Kidney epithelial cell (primary cell): ENCODE measurements around the gene LDLRAD4. TPM values are rescaled to one million over a fixed set of nuclear protein-coding genes. Genes with fewer than 3 reads are reported as not detected.

Source experiments
- DNase-seq: peaks from one replicate; pipeline ENCODE4 v3.0.0-alpha.2; 2010; ENCODE audit warnings: low read depth
- H3K27me3 ChIP-seq: 2 replicates; pipeline ENCODE4 v1.6.0; 2011; ENCODE audit warnings: low read length; ENCODE audit not compliant: control insufficient read depth, insufficient read depth
- H3K36me3 ChIP-seq: 2 replicates; pipeline ENCODE4 v1.5.1; 2011; ENCODE audit warnings: low read length; ENCODE audit not compliant: control insufficient read depth, insufficient read depth
- H3K4me3 ChIP-seq: 2 replicates; pipeline ENCODE4 v1.5.1; 2011; ENCODE audit warnings: low read depth, mild to moderate bottlenecking, control low read depth, low read length
- CTCF ChIP-seq: IDR thresholded peaks from 2 replicates; pipeline ENCODE4 v1.5.1; 2011; ENCODE audit warnings: mild to moderate bottlenecking, moderate library complexity, low read length, control low read depth, inconsistent platforms; ENCODE audit not compliant: insufficient read depth, poor library complexity, severe bottlenecking
- total RNA-seq: library from RNA; depleted of rRNA; stranded (reverse); fragments of >200 nt; gene quantifications from 2 replicates; pipeline ENCODE4 v1.2.3, GENCODE V29; 2015

The LDLRAD4 gene
- total RNA-seq, 1 donor from 2014 or later: 5.8 TPM

- Histone ChIP-seq H3K27me3 (no peaks in the 10 kb centered on the region), H3K4me3 (no peak overlapping the region), H3K36me3 (no peaks in the 10 kb centered on the region)
- no peak for TF ChIP-seq CTCF
- no peak for DNase-seq
Observed at GRCh38 chr18:13264091-13265007, 45.8 kb downstream of the LDLRAD4 start.

GRCh38 chr18:13265008-13265910 lies 46.7 kb downstream of the LDLRAD4 start:
- TF ChIP-seq CTCF: no peak
- DNase-seq: no peak
- Histone ChIP-seq H3K4me3 (no peak overlapping the region), H3K27me3 (no peaks in the 10 kb centered on the region), H3K36me3 (no peaks in the 10 kb centered on the region)

- Histone ChIP-seq H3K27me3 (no peaks in the 10 kb centered on the region), H3K36me3 (no peaks in the 10 kb centered on the region), H3K4me3 (no peak overlapping the region)
- DNase-seq: no peak
- TF ChIP-seq CTCF: no peak
Observed at GRCh38 chr18:13265911-13266217, 47.3 kb downstream of the LDLRAD4 start.

GRCh38 chr18:13266218-13267100 lies 47.9 kb downstream of the LDLRAD4 start:
- DNase-seq: no peak
- no peak for TF ChIP-seq CTCF
- H3K27me3 ChIP-seq: no peaks in the 10 kb centered on the region

GRCh38 chr18:13267431-13267873 lies 48.9 kb downstream of the LDLRAD4 start:
- H3K27me3 ChIP-seq: no peaks in the 10 kb centered on the region
- TF ChIP-seq CTCF: no peak
- DNase-seq: no peak
- H3K4me3 ChIP-seq: no peak overlapping the region
- no peaks in the 10 kb centered on the region for H3K36me3 ChIP-seq

More at GRCh38 chr18:13266218-13267100, 47.9 kb downstream of the LDLRAD4 start:
- Histone ChIP-seq H3K4me3 (no peak overlapping the region), H3K36me3 (no peaks in the 10 kb centered on the region)
